Inferior parietal cortex (tissue), 1 donor: ENCODE results near the gene SLCO1B3.
A peak's percentile ranks its signal among the peaks of the same experiment; 100 is the strongest.
"Not testable (repeated sequence)": the region's sequence is repeated elsewhere in the genome, so short reads cannot be mapped to it uniquely, and the experiment has no call there.

ENCODE experiments used
- DNase-seq: peaks from one replicate; pipeline ENCODE4 v3.0.0-alpha.2; 2016; ENCODE audit errors: extremely low spot score

SLCO1B3 gene

GRCh38 chr12:20810487-20810886 is at the start of gene SLCO1B3:
TSS of gene SLCO1B3 (plus strand) at chr12:20810705. CDS start at chr12:20815739, 5,034 bp downstream.
- no peak for DNase-seq

GRCh38 chr12:20777420-20777819 is 33.1 kb upstream of the SLCO1B3 start:
- no peak for DNase-seq

- DNase-seq = no peak
Measured at GRCh38 chr12:20778969-20779368, 31.5 kb upstream of the SLCO1B3 start.

- DNase-seq = not testable (repeated sequence)
Measured at GRCh38 chr12:20779971-20780370, 30.5 kb upstream of the SLCO1B3 start.

- not testable (repeated sequence) for DNase-seq
Measured at GRCh38 chr12:20783796-20784357, 26.6 kb upstream of the SLCO1B3 start.

GRCh38 chr12:20792971-20793370 is 17.5 kb upstream of the SLCO1B3 start:
- no peak for DNase-seq

GRCh38 chr12:20798554-20798953 is 12.0 kb upstream of the SLCO1B3 start:
- DNase-seq = peak; percentile 32

GRCh38 chr12:20800160-20800559 is 10.3 kb upstream of the SLCO1B3 start:
- DNase-seq = no peak

- DNase-seq = no peak
Measured at GRCh38 chr12:20801035-20801434, 9.5 kb upstream of the SLCO1B3 start.

- DNase-seq = no peak
Measured at GRCh38 chr12:20805921-20806320, 4.6 kb upstream of the SLCO1B3 start.

GRCh38 chr12:20807192-20808080 is 3.1 kb upstream of the SLCO1B3 start:
- no peak for DNase-seq

GRCh38 chr12:20808521-20808920 is 2.0 kb upstream of the SLCO1B3 start:
- no peak for DNase-seq

- DNase-seq = no peak
Measured at GRCh38 chr12:20815574-20815973, 5.1 kb downstream of the SLCO1B3 start.

- DNase-seq = no peak
Measured at GRCh38 chr12:20822415-20822814, 11.9 kb downstream of the SLCO1B3 start.

- DNase-seq = no peak
Measured at GRCh38 chr12:20822925-20823324, 12.4 kb downstream of the SLCO1B3 start.

- DNase-seq = no peak
Measured at GRCh38 chr12:20829919-20830318, 19.4 kb downstream of the SLCO1B3 start.

GRCh38 chr12:20830456-20830855 is 20.0 kb downstream of the SLCO1B3 start:
- no peak for DNase-seq

GRCh38 chr12:20832911-20833310 is 22.4 kb downstream of the SLCO1B3 start:
- DNase-seq = no peak

GRCh38 chr12:20852649-20853048 is 42.1 kb downstream of the SLCO1B3 start:
- DNase-seq = no peak

- no peak for DNase-seq
Measured at GRCh38 chr12:20863056-20863455, 52.6 kb downstream of the SLCO1B3 start.

GRCh38 chr12:20865873-20866272 is 55.4 kb downstream of the SLCO1B3 start:
- no peak for DNase-seq

GRCh38 chr12:20868277-20868676 is 57.8 kb downstream of the SLCO1B3 start:
- no peak for DNase-seq

GRCh38 chr12:20883288-20883687 is 72.8 kb downstream of the SLCO1B3 start:
- DNase-seq = no peak
